Measurements from ENCODE around the gene GALNT2. TPM values are rescaled to one million over a fixed set of nuclear protein-coding genes. Genes with fewer than 3 reads are reported as not detected.

The GALNT2 gene
- total and polyA plus RNA-seq, 2 of the 13 experiments (the other 11 are each of a cell fraction or from before 2014, with no cell fraction given), result 39.3 to 39.6 TPM

GRCh38 chr1:230120921-230121381, 53.9 kb downstream of the GALNT2 start (continued):
- TF ChIP-seq, protein P1, sequence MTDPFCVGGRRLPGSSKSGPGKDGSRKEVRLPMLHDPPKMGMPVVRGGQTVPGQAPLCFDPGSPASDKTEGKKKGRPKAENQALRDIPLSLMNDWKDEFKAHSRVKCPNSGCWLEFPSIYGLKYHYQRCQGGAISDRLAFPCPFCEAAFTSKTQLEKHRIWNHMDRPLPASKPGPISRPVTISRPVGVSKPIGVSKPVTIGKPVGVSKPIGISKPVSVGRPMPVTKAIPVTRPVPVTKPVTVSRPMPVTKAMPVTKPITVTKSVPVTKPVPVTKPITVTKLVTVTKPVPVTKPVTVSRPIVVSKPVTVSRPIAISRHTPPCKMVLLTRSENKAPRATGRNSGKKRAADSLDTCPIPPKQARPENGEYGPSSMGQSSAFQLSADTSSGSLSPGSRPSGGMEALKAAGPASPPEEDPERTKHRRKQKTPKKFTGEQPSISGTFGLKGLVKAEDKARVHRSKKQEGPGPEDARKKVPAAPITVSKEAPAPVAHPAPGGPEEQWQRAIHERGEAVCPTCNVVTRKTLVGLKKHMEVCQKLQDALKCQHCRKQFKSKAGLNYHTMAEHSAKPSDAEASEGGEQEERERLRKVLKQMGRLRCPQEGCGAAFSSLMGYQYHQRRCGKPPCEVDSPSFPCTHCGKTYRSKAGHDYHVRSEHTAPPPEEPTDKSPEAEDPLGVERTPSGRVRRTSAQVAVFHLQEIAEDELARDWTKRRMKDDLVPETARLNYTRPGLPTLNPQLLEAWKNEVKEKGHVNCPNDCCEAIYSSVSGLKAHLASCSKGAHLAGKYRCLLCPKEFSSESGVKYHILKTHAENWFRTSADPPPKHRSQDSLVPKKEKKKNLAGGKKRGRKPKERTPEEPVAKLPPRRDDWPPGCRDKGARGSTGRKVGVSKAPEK (CRISPR knock-in tag; IDR thresholded peaks at IDR 0.05; ENCODE audit: borderline replicate concordance), result no peak
- TF ChIP-seq CENPT (CRISPR knock-in tag; IDR thresholded peaks at IDR 0.05; ENCODE audit: low read depth), result no peak
- TF ChIP-seq CEBPG (CRISPR knock-in tag; IDR thresholded peaks at IDR 0.05), result 0 out of 2 replicates have a peak, but pooled peaks have one; percentile 5
- no peak for TF ChIP-seq REST (IDR thresholded peaks at IDR 0.05; ENCODE audit: borderline replicate concordance in 1 of 2, low read depth in 1 of 2, low read length in 2 of 2)
- 0 out of 3 replicates have a peak, but pooled peaks have one; percentile 39 for TF ChIP-seq MXI1 (IDR thresholded peaks at IDR 0.05; ENCODE audit: borderline replicate concordance, low read depth, low read length)
- TF ChIP-seq KLF9 (CRISPR knock-in tag; IDR thresholded peaks at IDR 0.05; ENCODE audit: low read depth), result no peak
- no peak for TF ChIP-seq U2AF2 (IDR thresholded peaks at IDR 0.05; ENCODE audit: low read depth, low read length)
- TF ChIP-seq HMGXB4 (CRISPR knock-in tag; IDR thresholded peaks at IDR 0.05; ENCODE audit: borderline replicate concordance in 1 of 2, low read depth in 1 of 2), result 0 out of 4 replicates have a peak, but pooled peaks of 1 of the 2 experiments have one; percentile 25
- no peak for TF ChIP-seq MAFK (conservative IDR thresholded peaks at IDR 0.05 in 1 of 2, IDR thresholded peaks at IDR 0.05 in 1 of 2; ENCODE audit: low read length in 2 of 2)
- no peak for TF ChIP-seq TARDBP (CRISPR knock-in tag; IDR thresholded peaks at IDR 0.05)
- TF ChIP-seq ZNF784 (CRISPR knock-in tag; IDR thresholded peaks at IDR 0.05; ENCODE audit: borderline replicate concordance), result no peak
- TF ChIP-seq HCFC1 (IDR thresholded peaks at IDR 0.05; ENCODE audit: low read depth, low read length), result no peak
- TF ChIP-seq ZNF484 (CRISPR knock-in tag; IDR thresholded peaks at IDR 0.05; ENCODE audit: borderline replicate concordance, low read depth), result no peak
- no peak for TF ChIP-seq ZNF740 (CRISPR knock-in tag; IDR thresholded peaks at IDR 0.05)
- TF ChIP-seq CREM (IDR thresholded peaks at IDR 0.05), result no peak
- no peak for TF ChIP-seq CREM (CRISPR knock-in tag; IDR thresholded peaks at IDR 0.05)
- TF ChIP-seq ZNF232 (CRISPR knock-in tag; IDR thresholded peaks at IDR 0.05; ENCODE audit: borderline replicate concordance), result no peak
- TF ChIP-seq PAWR (CRISPR knock-in tag; IDR thresholded peaks at IDR 0.05; ENCODE audit: borderline replicate concordance), result no peak

Data from HepG2 (cell line).